ENCODE measurements around the gene SHLD1.

The SHLD1 gene

GRCh38 chr20:5766085-5766764, 16.0 kb downstream of the SHLD1 start:
- no peak overlapping the region for H3K27ac ChIP-seq (ENCODE audit: insufficient read depth in 1 of 2, low read depth in 1 of 2, low read length in 2 of 2, poor library complexity in 1 of 2, severe bottlenecking in 2 of 2)
- no peaks in the 10 kb centered on the region for H3K9me3 ChIP-seq (ENCODE audit: control extremely low read depth in 1 of 5, control insufficient read depth in 4 of 5, insufficient read depth in 2 of 5, low read depth in 1 of 5, low read length in 4 of 5)
- ChIA-PET CTCF (interaction anchor here (1.0 to 1.4 kb wide), 4 partner anchors 17 to 197 kb away, joined by 3 to 4 read pairs (median 3); no protein-coding TSS in a partner anchor), POLR2A (interaction anchor here (1.1 kb wide), 1 partner anchor 16 kb away, joined by 3 read pairs; no protein-coding TSS in a partner anchor)
- WGBS (ENCODE audit: insufficient coverage) = 96% methylated on average over 3 of the region's 7 CpGs
- H3K36me3 ChIP-seq (ENCODE audit: control insufficient read depth in 4 of 4, insufficient read depth in 4 of 4, low read length in 3 of 4) = peaks cover 0 to 8% (median 5%) of the 10 kb centered on the region in 4 experiments
- H3K4me1 ChIP-seq (ENCODE audit: control extremely low read depth in 1 of 4, control insufficient read depth in 4 of 4, insufficient read depth in 4 of 4, low read length in 3 of 4) = peaks cover 0 to 8% (median 4%) of the 10 kb centered on the region in 4 experiments
- H3K27me3 ChIP-seq (replicated peaks in 2 of 5; ENCODE audit: control insufficient read depth in 4 of 5, insufficient read depth in 5 of 5, low read length in 4 of 5) = no peaks in the 10 kb centered on the region
- no peak for DNase-seq
- no peak overlapping the region for H3K4me3 ChIP-seq (ENCODE audit: control insufficient read depth in 1 of 7, extremely low read depth in 1 of 7, insufficient read depth in 4 of 7, low read depth in 2 of 7, low read length in 6 of 7)

- POLR2A ChIA-PET = interaction anchor here (0.6 kb wide), 1 partner anchor 175 kb away, joined by 3 read pairs; no protein-coding TSS in a partner anchor
- CTCF ChIA-PET = interaction anchor here (1.1 to 1.4 kb wide), 2 partner anchors 15 to 21 kb away, joined by 3 to 4 read pairs; no protein-coding TSS in a partner anchor
- WGBS (ENCODE audit: insufficient coverage) = 98% methylated on average over 9 of the region's 9 CpGs
Observed at GRCh38 chr20:5767493-5768098, 17.4 kb downstream of the SHLD1 start.

GRCh38 chr20:5770231-5770986, 20.2 kb downstream of the SHLD1 start:
- DNase-seq = no peak
- WGBS (ENCODE audit: insufficient coverage) = 94% methylated on average over 2 of the region's 3 CpGs
- peaks cover 10 to 21% (median 15%) of the 10 kb centered on the region in 4 experiments for H3K36me3 ChIP-seq (ENCODE audit: control insufficient read depth in 4 of 4, insufficient read depth in 4 of 4, low read length in 3 of 4)

More at GRCh38 chr20:5767493-5768098, 17.4 kb downstream of the SHLD1 start:
- no peak overlapping the region for H3K27ac ChIP-seq (ENCODE audit: insufficient read depth in 1 of 2, low read depth in 1 of 2, low read length in 2 of 2, poor library complexity in 1 of 2, severe bottlenecking in 2 of 2)
- no peak overlapping the region for H3K4me3 ChIP-seq (ENCODE audit: control insufficient read depth in 1 of 7, extremely low read depth in 1 of 7, insufficient read depth in 4 of 7, low read depth in 2 of 7, low read length in 6 of 7)
- H3K36me3 ChIP-seq (ENCODE audit: control insufficient read depth in 4 of 4, insufficient read depth in 4 of 4, low read length in 3 of 4) = peaks cover under 1 to 8% (median 4%) of the 10 kb centered on the region in 4 experiments
- no peak for DNase-seq
- H3K9me3 ChIP-seq (ENCODE audit: control extremely low read depth in 1 of 5, control insufficient read depth in 4 of 5, insufficient read depth in 2 of 5, low read depth in 1 of 5, low read length in 4 of 5) = no peaks in the 10 kb centered on the region
- peaks cover 0 to 8% (median 4%) of the 10 kb centered on the region in 4 experiments for H3K4me1 ChIP-seq (ENCODE audit: control extremely low read depth in 1 of 4, control insufficient read depth in 4 of 4, insufficient read depth in 4 of 4, low read length in 3 of 4)
- H3K27me3 ChIP-seq (replicated peaks in 2 of 5; ENCODE audit: control insufficient read depth in 4 of 5, insufficient read depth in 5 of 5, low read length in 4 of 5) = no peaks in the 10 kb centered on the region

GRCh38 chr20:5770987-5771318, 20.8 kb downstream of the SHLD1 start:
- POLR2A ChIA-PET = no interaction called here
- no peak for DNase-seq

More at GRCh38 chr20:5770231-5770986, 20.2 kb downstream of the SHLD1 start:
- peaks cover 0 to 8% (median 4%) of the 10 kb centered on the region in 4 experiments for H3K4me1 ChIP-seq (ENCODE audit: control extremely low read depth in 1 of 4, control insufficient read depth in 4 of 4, insufficient read depth in 4 of 4, low read length in 3 of 4)
- no peaks in the 10 kb centered on the region for H3K27me3 ChIP-seq (replicated peaks in 2 of 5; ENCODE audit: control insufficient read depth in 4 of 5, insufficient read depth in 5 of 5, low read length in 4 of 5)
- H3K27ac ChIP-seq (ENCODE audit: insufficient read depth in 1 of 2, low read depth in 1 of 2, low read length in 2 of 2, poor library complexity in 1 of 2, severe bottlenecking in 2 of 2) = no peak overlapping the region
- CTCF ChIA-PET = interaction anchor here (1.8 kb wide), 1 partner anchor 158 kb away, joined by 4 read pairs; no protein-coding TSS in a partner anchor
- no peak overlapping the region for H3K4me3 ChIP-seq (ENCODE audit: control insufficient read depth in 1 of 7, extremely low read depth in 1 of 7, insufficient read depth in 4 of 7, low read depth in 2 of 7, low read length in 6 of 7)
- POLR2A ChIA-PET = no interaction called here
- no peaks in the 10 kb centered on the region for H3K9me3 ChIP-seq (ENCODE audit: control extremely low read depth in 1 of 5, control insufficient read depth in 4 of 5, insufficient read depth in 2 of 5, low read depth in 1 of 5, low read length in 4 of 5)

DNA sequence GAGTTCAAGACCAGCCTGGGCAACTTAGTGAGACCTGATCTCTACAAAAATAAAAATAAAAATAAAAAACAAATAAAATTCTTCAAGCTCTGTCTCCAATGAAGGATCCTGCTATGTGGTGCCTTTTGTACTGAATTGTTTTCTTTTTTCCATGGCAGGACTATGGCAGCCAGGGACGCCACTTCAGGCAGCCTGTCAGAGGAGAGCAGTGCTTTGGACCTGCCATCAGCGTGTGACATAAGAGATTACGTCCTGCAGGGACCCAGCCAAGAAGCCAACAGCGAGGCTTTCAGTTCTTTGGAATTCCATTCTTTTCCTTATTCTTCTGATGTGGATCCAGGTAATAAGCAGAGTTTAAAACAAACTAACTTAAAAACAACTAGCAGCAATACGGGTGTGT, 22.5 kb downstream of the SHLD1 start:
- DNase-seq = no peak
- no peaks in the 10 kb centered on the region for H3K9me3 ChIP-seq (ENCODE audit: control extremely low read depth in 1 of 5, control insufficient read depth in 4 of 5, insufficient read depth in 2 of 5, low read depth in 1 of 5, low read length in 4 of 5)
- H3K4me3 ChIP-seq (ENCODE audit: control insufficient read depth in 1 of 7, extremely low read depth in 1 of 7, insufficient read depth in 4 of 7, low read depth in 2 of 7, low read length in 6 of 7) = no peak overlapping the region
- H3K36me3 ChIP-seq (ENCODE audit: control insufficient read depth in 4 of 4, insufficient read depth in 4 of 4, low read length in 3 of 4) = peaks cover 8 to 27% (median 13%) of the 10 kb centered on the region in 4 experiments
- H3K27ac ChIP-seq (ENCODE audit: insufficient read depth in 1 of 2, low read depth in 1 of 2, low read length in 2 of 2, poor library complexity in 1 of 2, severe bottlenecking in 2 of 2) = no peak overlapping the region
- H3K27me3 ChIP-seq (replicated peaks in 2 of 5; ENCODE audit: control insufficient read depth in 4 of 5, insufficient read depth in 5 of 5, low read length in 4 of 5) = no peaks in the 10 kb centered on the region
- POLR2A ChIA-PET = no interaction called here
- H3K4me1 ChIP-seq (ENCODE audit: control extremely low read depth in 1 of 4, control insufficient read depth in 4 of 4, insufficient read depth in 4 of 4, low read length in 3 of 4) = peaks cover 0 to 8% (median 4%) of the 10 kb centered on the region in 4 experiments
- WGBS (ENCODE audit: insufficient coverage) = 94% methylated on average over 5 of the region's 5 CpGs
- CTCF ChIA-PET = interaction anchor here (0.6 kb wide), 1 partner anchor 15 kb away, joined by 3 read pairs; no protein-coding TSS in a partner anchor

More at GRCh38 chr20:5770987-5771318, 20.8 kb downstream of the SHLD1 start:
- H3K27me3 ChIP-seq (replicated peaks in 2 of 5; ENCODE audit: control insufficient read depth in 4 of 5, insufficient read depth in 5 of 5, low read length in 4 of 5) = no peaks in the 10 kb centered on the region
- no peak overlapping the region for H3K27ac ChIP-seq (ENCODE audit: insufficient read depth in 1 of 2, low read depth in 1 of 2, low read length in 2 of 2, poor library complexity in 1 of 2, severe bottlenecking in 2 of 2)
- 90% methylated on average over 1 of the region's 1 CpG for WGBS (ENCODE audit: insufficient coverage)
- peaks cover 8 to 23% (median 13%) of the 10 kb centered on the region in 4 experiments for H3K36me3 ChIP-seq (ENCODE audit: control insufficient read depth in 4 of 4, insufficient read depth in 4 of 4, low read length in 3 of 4)
- H3K4me1 ChIP-seq (ENCODE audit: control extremely low read depth in 1 of 4, control insufficient read depth in 4 of 4, insufficient read depth in 4 of 4, low read length in 3 of 4) = peaks cover 0 to 8% (median 4%) of the 10 kb centered on the region in 4 experiments
- CTCF ChIA-PET = interaction anchor here (1.8 kb wide), 1 partner anchor 159 kb away, joined by 4 read pairs; no protein-coding TSS in a partner anchor
- no peaks in the 10 kb centered on the region for H3K9me3 ChIP-seq (ENCODE audit: control extremely low read depth in 1 of 5, control insufficient read depth in 4 of 5, insufficient read depth in 2 of 5, low read depth in 1 of 5, low read length in 4 of 5)
- H3K4me3 ChIP-seq (ENCODE audit: control insufficient read depth in 1 of 7, extremely low read depth in 1 of 7, insufficient read depth in 4 of 7, low read depth in 2 of 7, low read length in 6 of 7) = no peak overlapping the region

- CTCF ChIA-PET = interaction anchor here (0.6 kb wide), 1 partner anchor 14 kb away, joined by 3 read pairs; no protein-coding TSS in a partner anchor
- no peaks in the 10 kb centered on the region for H3K27me3 ChIP-seq (replicated peaks in 2 of 5; ENCODE audit: control insufficient read depth in 4 of 5, insufficient read depth in 5 of 5, low read length in 4 of 5)
- H3K4me3 ChIP-seq (ENCODE audit: control insufficient read depth in 1 of 7, extremely low read depth in 1 of 7, insufficient read depth in 4 of 7, low read depth in 2 of 7, low read length in 6 of 7) = no peak overlapping the region
- no peaks in the 10 kb centered on the region for H3K9me3 ChIP-seq (ENCODE audit: control extremely low read depth in 1 of 5, control insufficient read depth in 4 of 5, insufficient read depth in 2 of 5, low read depth in 1 of 5, low read length in 4 of 5)
- no peak for DNase-seq
- POLR2A ChIA-PET = no interaction called here
- peaks cover 6 to 29% (median 13%) of the 10 kb centered on the region in 4 experiments for H3K36me3 ChIP-seq (ENCODE audit: control insufficient read depth in 4 of 4, insufficient read depth in 4 of 4, low read length in 3 of 4)
- WGBS (ENCODE audit: insufficient coverage) = 94% methylated on average over 4 of the region's 8 CpGs
- H3K4me1 ChIP-seq (ENCODE audit: control extremely low read depth in 1 of 4, control insufficient read depth in 4 of 4, insufficient read depth in 4 of 4, low read length in 3 of 4) = peaks cover 0 to 8% (median 4%) of the 10 kb centered on the region in 4 experiments
- H3K27ac ChIP-seq (ENCODE audit: insufficient read depth in 1 of 2, low read depth in 1 of 2, low read length in 2 of 2, poor library complexity in 1 of 2, severe bottlenecking in 2 of 2) = no peak overlapping the region
Observed at GRCh38 chr20:5773589-5773988, 23.4 kb downstream of the SHLD1 start.
